ENCODE measurements around the gene SDK1. TPM values are rescaled to one million over a fixed set of nuclear protein-coding genes. Genes with fewer than 3 reads are reported as not detected.

The SDK1 gene
- total RNA-seq, 4 donors from 2014 or later, result under 0.01 to 16.2 (median 7.2) TPM

GRCh38 chr7:3493499-3493898 is 192.4 kb downstream of the SDK1 start:
- Histone ChIP-seq H3K36me3 (no peaks in the 10 kb centered on the region), H3K4me1 (no peaks in the 10 kb centered on the region), H3K9me3 (no peaks in the 10 kb centered on the region), H3K27me3 (no peaks in the 10 kb centered on the region), H3K27ac (no peak overlapping the region), H3K4me3 (no peak overlapping the region)
- intact Hi-C loops (cut with DNase I; ENCODE audit: low total_unique reads), result no loop called here
- no peak for DNase-seq
- TF ChIP-seq POLR2A (IDR thresholded peaks at IDR 0.05) (no peak), CTCF (IDR thresholded peaks at IDR 0.05) (no peak)

DNA sequence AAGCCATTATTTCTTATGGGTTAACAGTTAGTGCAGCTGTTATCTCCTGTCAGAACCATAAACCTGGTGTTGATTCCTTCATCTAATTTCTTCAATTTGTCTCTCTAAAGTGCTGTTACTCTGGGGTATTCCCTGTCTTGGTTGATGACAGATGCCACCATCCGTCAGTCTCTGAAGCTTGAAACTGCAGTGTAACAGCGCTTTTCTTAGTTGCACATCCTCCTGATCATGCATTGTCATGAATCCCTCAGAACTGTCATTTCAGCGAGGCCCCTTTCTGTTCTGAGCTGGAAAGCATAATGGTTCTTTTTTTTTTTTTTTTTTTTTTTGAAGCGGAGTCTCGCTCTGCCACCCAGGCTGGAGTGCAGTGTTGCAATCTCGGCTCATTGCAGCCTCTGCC is 193.9 kb downstream of the SDK1 start:
- H3K27ac ChIP-seq, result no peak overlapping the region
- no peak overlapping the region for H3K4me3 ChIP-seq
- no peaks in the 10 kb centered on the region for H3K27me3 ChIP-seq
- intact Hi-C loops (cut with DNase I; ENCODE audit: low total_unique reads), result no loop called here
- no peak for DNase-seq
- no peaks in the 10 kb centered on the region for H3K9me3 ChIP-seq
- TF ChIP-seq POLR2A (IDR thresholded peaks at IDR 0.05), result no peak
- TF ChIP-seq CTCF (IDR thresholded peaks at IDR 0.05), result no peak
- no peaks in the 10 kb centered on the region for H3K36me3 ChIP-seq
- H3K4me1 ChIP-seq, result no peaks in the 10 kb centered on the region

DNA sequence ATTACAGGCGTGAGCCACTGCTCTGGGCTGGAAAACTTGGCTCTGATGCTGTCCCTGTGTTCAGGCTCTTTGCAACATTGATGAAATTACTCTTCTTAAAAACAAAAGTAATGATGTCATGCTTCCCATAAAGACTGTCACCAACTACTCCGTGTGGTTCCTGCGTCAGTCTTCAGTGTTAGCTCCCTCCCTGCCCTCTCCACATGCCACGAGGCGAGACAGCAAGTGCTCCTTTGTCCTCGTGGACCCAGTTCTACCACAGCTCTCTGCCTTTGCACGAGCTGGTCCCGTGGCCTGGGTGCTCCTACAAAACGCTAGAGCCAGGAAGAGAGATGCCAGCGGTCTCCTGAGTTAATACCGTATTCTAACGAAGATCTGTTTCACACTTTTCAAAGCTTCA is 194.5 kb downstream of the SDK1 start:
- DNase-seq, result no peak
- no peaks in the 10 kb centered on the region for H3K27me3 ChIP-seq
- no peaks in the 10 kb centered on the region for H3K4me1 ChIP-seq
- no peaks in the 10 kb centered on the region for H3K36me3 ChIP-seq
- no peak overlapping the region for H3K27ac ChIP-seq
- TF ChIP-seq POLR2A (IDR thresholded peaks at IDR 0.05) (no peak), CTCF (IDR thresholded peaks at IDR 0.05) (no peak)
- intact Hi-C loops (cut with DNase I; ENCODE audit: low total_unique reads), result no loop called here
- H3K4me3 ChIP-seq, result no peak overlapping the region
- H3K9me3 ChIP-seq, result peaks cover 0 to 4% of the 10 kb centered on the region in 2 donors

DNA sequence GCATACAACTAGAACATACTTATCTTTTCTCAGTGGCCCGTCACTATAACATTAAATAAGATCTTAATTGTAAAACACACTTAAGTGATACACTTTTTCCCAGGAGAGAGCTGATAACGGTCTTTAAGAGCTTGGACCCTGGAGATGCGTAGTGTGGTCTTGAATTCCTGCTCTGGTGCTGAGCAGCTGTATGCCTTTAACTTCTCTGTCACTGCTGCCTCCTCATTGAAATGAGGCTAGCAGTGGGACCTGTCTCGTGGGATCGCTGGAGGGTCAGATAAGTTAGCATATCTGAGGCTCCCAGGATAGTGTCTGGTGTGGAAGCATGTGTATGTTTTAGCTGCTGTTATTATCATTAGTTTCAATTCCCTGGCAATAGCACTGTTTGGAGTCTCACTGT is 194.9 kb downstream of the SDK1 start:
- Histone ChIP-seq H3K27me3 (no peaks in the 10 kb centered on the region), H3K4me3 (no peak overlapping the region), H3K4me1 (no peaks in the 10 kb centered on the region), H3K9me3 (peaks cover 0 to 5% of the 10 kb centered on the region in 2 donors), H3K36me3 (no peaks in the 10 kb centered on the region), H3K27ac (no peak overlapping the region)
- DNase-seq, result no peak
- no peak for TF ChIP-seq POLR2A (IDR thresholded peaks at IDR 0.05)
- no peak for TF ChIP-seq CTCF (IDR thresholded peaks at IDR 0.05)
- intact Hi-C loops (cut with DNase I; ENCODE audit: low total_unique reads), result no loop called here

GRCh38 chr7:3497796-3498195 is 196.7 kb downstream of the SDK1 start:
- TF ChIP-seq POLR2A (IDR thresholded peaks at IDR 0.05) (no peak), CTCF (IDR thresholded peaks at IDR 0.05) (no peak)
- no peaks in the 10 kb centered on the region for H3K4me1 ChIP-seq

More at GRCh38 chr7:3497796-3498195, 196.7 kb downstream of the SDK1 start:
- DNase-seq, result no peak
- intact Hi-C loops (cut with DNase I; ENCODE audit: low total_unique reads), result no loop called here
- Histone ChIP-seq H3K9me3 (peaks cover 0 to 5% of the 10 kb centered on the region in 2 donors), H3K36me3 (no peaks in the 10 kb centered on the region), H3K27ac (no peak overlapping the region), H3K27me3 (no peaks in the 10 kb centered on the region), H3K4me3 (no peak overlapping the region)

Data from uterus (tissue), 4 donors.